Activated CD4-positive, alpha-beta T cell treated with anti-CD3 and anti-CD28 coated beads, Interleukin-2, Interleukin-4, amounts not matched to agents 100 ng/mL and 50 ng/mL, durations not matched to agents 16 hours and 8 hours (primary cell): ENCODE data around the gene ZBTB20.
"Not testable (repeated sequence)": the region's sequence is repeated elsewhere in the genome, so short reads cannot be mapped to it uniquely, and the experiment has no call there.

Source experiments
- DNase-seq: peaks from one replicate; pipeline ENCODE4 v3.0.0-alpha.2; 2020; ENCODE audit warnings: low spot score

The ZBTB20 gene

DNA sequence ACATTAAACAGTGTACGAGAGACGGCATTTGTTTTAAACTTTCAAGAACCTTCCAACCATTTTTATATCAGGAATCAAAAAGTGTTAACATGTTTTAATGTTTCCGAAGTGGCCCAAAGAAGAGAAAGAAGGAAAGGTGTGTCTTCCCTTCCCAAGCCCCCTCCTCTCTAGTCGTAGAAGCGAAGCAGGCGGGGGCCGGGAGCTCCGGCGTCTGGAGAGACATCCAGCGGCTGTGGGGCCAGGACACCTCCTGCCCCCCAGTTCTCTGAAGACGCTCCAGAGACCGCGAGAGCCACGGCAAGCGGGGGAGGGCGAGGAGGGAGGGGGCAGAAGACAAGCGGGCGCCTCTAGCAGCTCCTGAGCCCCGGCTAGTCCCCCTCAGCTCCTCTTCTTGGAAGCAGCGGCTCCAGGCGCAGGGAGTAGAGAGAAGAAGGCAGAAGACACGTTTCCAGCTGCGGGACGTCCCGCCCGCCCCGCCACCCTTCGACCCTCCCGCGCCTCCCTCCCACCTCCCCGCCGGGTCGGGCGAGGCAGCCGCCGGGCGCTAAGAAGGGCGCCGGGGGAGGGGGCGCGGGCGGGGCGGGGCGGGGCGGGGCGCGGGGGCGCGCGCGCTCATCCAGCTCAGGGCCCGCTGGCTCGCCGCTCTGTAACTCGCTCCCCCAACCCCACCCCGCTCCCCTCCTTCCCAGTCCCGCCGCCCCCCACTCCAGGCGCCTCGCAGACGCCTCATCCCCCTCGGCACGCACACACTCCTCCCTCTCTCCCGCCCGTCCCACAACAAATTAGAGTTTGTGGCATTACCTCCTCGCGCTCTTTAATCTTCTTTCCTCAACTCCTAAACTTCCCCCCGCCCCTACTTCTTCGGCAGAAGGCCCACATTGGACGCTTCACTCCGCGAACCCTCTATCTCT lies at the start of gene ZBTB20:
TSS of gene ZBTB20 (minus strand) at position 871 of the 911 bp plus-strand sequence.
- DNase-seq, result peak; percentile 43

DNA sequence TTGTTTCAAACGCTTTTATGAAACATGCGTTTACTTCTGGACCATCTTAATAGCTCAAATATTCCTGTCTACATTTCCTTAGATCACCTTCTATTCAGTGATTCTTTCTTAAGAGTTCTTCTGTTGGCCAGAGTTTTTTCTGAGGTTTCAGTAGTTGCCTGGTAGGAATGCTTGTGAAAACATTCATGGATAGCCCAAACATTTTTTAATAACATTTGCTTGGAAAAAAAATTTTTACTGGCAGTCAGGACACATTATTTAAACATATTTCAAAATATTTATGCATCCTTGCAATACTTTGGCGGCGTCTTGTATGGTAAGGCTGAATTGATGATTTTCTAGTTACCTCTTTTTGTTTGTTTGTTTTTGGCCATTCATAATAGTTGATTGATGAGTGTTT lies 47.4 kb upstream of the ZBTB20 start:
- DNase-seq, result no peak

DNA sequence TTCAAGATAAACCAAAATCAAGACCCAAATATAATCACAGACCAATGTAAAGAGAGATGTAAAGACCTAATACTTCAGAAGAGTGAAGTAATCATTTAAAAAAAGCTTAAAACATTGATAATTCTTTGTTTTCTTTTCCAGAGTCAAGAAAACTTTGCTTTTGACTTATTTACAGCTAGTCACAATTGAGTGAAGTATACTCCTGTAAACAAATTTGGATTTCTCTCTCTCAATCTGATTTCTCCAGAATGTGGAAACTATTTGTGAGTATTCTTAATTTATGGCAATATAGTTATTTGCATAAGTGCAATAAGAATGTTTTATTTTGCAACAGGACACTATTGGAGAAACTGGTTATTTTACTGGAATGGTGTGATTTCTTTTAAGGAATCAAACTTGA lies 43.7 kb upstream of the ZBTB20 start:
- no peak for DNase-seq

DNA sequence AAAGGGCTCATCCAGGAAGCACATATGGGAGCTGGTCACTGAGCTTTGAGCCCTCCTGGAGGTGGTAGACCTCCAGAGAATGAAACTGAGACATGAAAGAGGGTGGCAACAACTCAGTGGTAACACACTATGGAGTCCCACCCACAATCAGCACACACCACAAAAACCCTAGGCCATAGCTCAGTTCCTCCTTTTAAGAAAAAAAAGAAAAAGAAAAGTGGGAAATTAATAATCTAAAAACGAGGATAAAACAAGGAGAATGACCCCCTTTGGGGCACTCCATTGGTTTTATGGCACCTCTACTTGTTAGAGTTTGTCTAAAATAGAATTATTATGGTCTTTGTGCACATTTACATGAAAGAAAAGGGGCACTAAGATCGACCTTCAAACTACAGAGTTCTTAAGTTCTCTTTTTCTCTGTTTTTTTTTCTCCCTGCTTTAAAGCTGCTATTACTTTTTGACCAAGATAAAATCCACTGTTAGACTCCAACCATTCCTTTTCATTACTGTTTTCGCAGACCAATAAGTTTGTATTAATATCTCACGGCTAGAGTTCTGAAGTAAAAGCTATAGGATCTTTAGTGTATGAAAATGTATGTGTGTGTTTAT lies 40.2 kb upstream of the ZBTB20 start:
- no peak for DNase-seq

DNA sequence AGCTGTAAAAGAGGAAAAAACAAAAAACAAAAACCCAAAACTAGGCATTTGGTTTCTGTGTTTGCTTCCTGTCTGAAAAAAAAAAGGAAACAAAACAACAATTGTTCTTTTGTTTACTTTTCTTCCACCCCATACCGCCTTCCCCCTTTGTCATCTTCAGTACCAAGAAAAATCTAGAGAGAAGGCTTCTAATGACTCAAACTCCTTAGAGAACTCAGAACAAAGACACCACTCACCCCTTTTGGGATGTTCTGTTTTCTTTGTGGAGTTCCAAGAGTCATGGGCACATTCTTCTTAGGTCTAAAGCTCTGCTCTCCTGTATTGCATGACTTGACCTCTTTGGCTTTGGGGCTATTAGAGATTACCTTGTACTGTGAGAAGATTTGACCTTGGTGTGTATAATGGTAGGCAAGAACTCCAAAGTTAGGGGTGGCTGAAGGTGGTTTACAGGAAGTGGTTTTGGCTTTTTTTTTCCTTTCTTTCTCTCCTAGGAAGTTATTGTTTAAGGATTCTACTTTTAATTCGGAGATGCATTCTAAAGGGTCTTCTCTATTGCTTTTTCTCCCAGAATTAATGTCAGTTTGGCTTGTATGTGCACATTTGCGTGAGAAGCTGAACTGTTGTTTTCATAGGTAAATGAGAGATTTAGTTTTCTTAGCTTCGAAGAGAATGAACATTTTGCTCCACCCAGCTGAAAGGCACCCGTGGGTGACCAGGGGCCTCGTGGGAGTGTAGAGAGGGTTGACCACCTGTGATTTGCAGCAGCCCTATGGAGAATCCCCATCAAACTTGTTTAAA lies 39.5 kb upstream of the ZBTB20 start:
- no peak for DNase-seq

DNA sequence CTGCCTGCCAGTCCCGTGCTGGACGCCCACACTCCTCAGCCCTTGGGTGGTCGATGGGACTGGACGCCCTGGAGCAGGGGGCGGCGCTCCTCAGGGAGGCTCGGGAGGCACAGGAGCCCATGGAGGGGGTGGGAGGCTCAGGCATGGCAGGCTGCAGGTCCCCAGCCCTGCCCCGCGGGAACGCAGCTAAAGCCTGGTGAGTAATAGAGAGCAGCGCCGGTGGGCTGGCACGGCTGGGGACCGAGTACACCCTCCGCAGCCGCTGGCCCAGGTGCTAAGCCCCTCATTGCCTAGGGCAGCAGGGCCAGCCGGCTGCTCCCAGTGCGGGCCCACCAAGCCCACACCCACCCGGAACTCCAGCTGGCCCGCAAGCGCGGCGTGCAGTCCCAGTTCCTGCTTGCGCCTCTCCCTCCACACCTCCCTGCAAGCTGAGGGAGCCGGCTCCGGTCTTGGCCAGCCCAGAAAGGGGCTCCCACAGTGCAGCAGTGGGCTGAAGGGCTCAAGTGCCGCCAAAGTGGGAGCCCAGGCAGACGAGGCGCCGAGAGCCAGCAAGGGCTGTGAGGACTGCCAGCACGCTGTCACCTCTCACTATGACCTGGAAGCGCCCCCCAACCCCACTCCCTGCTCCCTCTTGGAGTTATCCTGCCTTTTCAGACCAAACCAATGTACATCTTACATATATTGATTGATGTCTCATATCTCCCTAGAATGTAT lies 37.9 kb upstream of the ZBTB20 start:
- DNase-seq, result not testable (repeated sequence)

DNA sequence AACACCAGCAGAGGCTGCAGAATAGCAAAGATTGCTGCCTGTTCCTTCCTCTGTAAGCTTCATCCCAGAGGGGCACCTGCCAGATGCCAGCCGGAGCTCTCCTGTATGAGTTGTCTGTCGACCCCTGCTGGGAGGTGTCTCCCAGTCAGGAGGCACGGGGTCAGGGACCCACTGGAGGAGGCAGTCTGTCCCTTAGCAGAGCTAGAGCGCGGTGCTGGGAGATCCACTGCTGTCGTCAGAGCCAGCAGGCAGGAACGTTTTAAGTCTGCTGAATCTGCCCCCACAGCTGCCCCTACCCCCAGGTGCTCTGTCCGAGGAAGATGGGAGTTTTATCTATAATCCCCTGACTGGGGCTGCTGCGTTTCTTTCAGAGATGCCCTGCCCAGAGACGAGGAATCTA lies 31.8 kb upstream of the ZBTB20 start:
- DNase-seq, result not testable (repeated sequence)

DNA sequence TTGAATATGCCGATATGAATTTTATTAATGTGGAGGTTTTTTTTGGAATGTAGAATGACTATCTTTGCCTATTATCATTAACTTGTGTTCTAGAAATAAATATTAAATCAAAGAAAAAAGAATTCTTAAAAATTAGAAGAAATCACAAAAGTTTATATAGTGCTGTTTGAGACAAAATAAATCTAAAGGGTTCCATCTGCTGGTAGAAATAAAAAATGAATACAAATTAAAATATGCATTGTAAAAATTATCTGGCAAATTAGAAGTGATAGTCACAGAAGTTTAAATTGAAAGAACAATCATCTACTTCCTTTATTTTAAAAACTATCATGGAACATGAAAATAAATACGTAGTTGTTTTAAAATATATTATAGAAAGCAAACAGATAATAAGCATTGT lies 22.7 kb upstream of the ZBTB20 start:
- DNase-seq, result no peak

DNA sequence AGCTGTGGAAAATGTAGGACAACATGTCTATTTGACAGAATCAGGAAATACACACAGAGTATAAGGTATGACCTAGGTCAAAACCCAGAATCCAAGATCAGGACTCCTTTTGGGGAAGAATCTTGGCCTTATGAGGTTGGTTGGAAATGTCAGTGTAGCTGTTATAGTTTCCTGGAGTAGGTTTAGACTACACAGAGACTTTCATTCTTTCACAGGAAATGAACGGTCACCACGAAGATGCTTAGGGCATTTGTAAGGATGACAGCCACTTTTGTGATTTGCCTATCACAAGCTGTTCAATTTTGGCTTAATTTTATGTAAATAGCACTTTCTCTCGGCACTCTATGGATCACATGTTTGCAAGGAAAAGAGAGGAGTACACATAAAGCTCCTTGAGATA lies 18.6 kb upstream of the ZBTB20 start:
- DNase-seq, result no peak

DNA sequence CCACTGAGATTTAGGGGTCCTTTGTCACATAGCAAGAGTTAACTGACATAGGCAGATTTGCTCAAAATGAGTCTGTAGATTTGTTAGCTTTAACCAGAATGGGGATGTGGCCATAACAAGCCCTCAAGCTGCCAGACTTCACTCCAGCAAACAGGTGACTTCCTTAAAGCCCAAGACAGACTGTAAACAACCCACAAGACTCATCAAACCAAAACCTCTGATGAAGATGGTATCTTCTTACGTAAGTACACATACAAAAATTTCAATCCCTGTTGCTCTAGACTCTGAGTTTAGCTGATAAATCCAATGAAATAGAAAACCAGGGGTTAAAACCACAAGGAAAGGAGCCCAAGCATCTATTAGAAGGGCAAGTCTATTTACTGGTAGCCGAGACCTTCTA lies 18.2 kb upstream of the ZBTB20 start:
- DNase-seq, result no peak

DNA sequence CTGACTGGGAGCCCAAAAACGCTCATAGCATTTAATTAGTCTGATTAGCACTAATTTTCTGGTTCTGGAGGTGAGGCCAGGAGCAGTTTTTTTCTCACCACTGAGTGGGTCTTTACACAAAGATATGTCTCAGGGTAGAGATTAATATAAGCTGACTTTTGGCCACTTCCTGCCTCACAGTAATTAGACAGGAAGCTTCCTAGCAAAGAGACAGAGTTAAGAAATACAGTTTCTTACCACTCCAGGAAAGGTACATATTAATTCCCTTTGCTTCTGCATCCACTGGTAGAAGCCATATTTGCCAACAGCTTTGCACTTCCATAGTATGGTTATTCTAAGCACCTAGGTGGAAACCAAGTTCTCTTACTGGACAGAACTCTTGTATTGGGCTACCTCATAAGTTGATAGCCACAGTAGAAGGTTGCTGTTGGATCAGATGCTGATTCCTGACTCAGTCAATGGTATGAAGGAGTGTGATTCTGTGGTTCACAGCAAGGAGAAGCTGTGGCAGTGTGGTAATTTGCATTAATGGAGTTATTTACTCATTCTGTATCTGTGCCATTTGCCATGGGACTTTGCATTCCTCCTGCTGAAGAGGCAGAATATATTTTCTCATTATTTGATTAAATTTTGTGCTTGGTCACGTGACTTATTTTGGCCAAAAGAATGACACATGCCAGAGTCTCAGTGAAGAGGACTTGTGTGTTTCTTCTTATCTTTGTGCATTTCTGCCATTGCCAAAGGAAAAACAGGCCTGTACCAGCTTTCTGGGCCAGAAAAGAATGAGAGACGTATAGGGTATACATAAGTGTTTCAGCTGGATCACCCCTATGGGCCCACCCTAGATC lies 17.5 kb upstream of the ZBTB20 start:
- no peak for DNase-seq

DNA sequence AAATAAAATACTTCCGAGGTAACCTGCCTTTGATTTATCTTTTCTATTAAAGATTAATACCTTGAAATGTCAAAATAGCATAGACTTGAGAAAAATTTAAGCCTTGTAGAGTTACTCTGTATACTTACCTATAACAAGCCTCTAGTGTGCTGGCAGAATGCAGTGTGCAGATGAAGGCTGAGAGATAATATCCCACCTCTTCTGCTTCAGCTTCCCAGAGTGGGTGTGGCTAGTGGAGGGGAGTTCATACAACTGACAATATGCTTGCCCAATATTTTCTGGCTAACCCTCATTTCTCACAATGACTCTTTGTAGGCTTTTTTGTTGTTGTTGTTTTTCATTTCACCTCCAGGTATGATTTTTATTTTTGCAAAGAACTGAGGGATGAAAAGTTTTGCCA lies 15.7 kb upstream of the ZBTB20 start:
- no peak for DNase-seq

DNA sequence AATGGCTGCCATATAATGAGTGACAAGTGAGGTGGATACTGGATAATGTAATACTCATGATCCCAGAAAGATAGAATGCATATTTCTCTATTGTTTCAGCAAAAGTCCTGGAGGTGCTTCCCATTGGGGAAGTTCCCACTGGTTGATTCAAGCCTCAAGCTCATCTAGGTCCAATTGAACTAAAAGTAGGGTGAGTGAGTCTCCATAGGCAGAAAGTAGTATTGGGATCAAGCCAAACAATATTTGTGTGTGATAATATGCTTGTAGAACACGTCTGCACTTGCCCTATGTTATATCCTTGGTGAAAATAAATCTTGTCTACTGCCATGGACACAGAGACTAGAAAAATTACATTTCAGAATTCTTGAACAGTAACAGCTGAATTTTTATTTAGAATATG lies 14.8 kb upstream of the ZBTB20 start:
- no peak for DNase-seq

DNA sequence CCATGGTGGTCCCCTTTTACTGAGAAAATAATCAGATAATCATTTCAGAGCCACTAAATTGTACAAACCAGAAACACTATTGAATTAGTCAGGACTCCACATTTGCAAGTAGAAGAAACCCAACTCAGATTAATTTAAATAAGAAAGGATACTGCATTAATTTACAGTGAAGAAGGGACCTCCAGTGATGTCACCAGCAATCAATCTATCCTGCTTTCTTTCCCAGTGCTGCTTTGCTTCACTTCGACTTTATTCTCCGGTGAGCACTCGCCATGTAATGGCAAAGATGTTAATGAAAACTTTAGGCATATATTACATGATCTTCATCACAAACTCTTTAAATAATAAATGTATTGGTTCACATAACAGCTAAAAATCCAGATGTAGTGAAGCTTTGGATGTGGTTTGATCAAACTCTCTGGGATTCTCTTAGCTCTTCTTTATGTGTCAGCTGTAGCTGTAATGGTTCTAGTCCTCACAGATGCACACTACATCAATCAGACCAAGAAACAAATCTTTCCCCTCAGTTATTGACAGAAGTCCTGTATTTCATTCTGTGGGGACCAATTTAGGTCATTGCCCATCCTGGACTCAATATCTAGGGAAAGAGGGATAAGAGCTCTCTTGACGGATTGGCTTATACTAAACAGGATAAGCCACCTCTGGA lies 14.2 kb upstream of the ZBTB20 start:
- no peak for DNase-seq

DNA sequence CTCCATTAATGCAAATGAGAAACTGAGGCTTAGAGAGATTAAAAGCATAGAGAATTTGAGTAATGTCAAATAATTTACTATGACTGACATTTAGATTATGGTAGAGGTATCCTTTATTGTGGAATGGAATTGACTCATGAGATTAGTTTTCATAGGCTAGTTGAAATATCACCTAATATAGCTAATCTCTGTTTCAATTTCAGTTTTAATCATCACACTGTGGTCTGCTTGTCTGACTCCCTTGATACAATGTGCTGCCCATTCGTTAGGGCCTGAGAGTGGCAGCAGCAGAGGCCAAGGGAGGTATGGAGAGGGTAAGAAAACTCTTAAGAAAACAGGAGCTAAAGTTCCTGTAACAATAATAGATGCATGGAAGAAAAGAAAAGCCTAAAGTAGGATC lies 13.2 kb upstream of the ZBTB20 start:
- no peak for DNase-seq

DNA sequence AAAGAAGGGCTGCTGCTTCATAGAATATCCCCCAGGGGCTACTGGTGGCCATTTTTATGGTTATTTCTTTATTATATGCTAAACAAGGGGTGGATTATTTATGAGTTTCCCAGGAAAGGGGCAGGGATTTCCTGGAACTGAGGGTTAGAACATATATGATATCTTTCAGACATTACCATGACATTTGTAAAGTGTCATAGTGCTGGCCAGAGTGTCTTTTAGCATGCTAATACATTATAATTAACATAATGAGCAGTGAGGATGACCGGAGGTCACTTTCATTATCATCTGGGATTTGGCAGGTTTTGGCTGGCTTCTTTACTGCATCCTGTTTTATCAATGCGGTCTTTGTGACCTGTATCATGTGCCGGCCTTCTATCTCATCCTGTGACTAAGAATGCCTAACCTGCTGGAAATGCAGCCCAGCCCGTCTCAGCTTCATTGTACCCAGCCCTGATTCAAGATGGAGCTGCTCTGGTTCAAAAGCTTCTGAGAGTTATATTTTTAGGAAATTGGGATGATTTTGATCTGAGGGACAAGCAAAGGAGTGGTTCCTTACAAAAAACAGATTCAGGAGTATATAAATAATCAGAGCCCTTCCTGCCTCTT lies 9.1 kb upstream of the ZBTB20 start:
- DNase-seq, result no peak

DNA sequence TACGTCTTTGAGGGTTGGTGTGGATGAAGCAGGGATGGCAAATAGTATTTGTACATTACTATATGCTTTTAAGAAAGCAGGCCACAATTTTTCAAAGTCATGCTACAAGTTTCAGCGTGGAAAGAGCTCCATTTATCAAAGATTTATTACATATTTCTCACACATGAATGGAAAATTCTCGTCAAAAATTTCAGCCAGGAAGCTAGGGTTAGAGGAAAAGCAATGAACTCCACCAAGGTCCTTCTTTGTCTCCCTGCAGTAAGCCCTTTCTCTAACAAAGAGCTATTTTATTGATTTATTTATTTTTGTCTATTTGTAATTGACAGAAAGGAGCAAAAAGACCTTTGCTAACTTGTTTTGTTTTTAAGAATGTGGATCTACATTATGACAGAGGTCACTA lies 7.5 kb upstream of the ZBTB20 start:
- DNase-seq, result no peak

DNA sequence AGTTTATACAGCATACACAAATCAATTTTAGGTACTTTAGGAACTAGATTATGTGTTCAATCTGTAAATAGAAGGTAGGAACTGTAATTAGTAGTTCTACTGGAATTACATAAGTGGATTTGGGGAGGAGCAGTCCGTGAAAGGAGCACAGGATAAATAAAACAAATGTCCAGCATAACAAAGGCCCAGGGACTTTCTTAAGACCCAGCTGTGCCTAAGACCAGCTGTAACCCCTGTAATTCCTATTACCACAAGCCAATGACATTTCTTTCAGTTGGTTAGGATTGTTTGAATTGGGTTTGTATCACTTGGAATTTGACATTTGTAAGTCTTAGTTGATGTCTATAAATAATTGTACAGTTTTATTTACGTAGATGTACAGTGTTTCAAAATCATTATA lies 4.8 kb upstream of the ZBTB20 start:
- no peak for DNase-seq

DNA sequence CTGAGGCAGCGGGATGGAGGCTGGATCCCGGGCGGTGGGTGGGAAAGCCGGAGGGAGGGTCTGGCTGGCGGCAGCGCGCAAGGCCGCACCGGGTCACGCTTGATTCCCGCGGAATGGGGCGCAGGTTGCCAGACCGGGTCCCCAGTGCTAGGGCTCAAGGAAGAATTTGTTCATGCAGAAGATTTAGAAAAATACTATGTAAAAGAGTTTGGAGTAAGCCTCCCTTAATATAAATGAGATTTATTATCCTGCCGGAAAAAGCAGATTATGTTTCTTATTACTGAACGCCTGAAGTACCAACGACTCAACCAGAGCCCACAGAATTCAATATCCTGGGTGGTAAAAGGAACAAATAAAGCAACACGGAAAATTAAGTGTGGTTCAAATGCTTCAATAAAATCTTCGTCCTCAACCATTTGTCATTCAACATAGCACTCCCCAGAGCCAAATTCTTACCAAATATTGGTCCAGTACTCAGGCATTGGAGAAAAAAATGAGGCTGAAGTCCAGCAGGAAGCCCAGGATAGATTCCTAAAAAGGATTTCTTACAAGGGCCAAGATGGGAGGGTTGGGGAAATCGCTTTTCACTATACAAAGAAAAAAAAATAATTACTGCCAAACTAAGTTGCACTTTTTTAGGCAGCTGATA lies 1.2 kb upstream of the ZBTB20 start:
- DNase-seq, result no peak
